Mesodermal cell (in vitro differentiated cells): ENCODE measurements around the gene STN1.

ENCODE experiments used
- H3K27ac ChIP-seq: 2 replicates; pipeline ENCODE4 v1.7.0; 2013; ENCODE audit warnings: mild to moderate bottlenecking, low read depth, low read length, moderate library complexity; ENCODE audit not compliant: severe bottlenecking
- H3K36me3 ChIP-seq: 2 replicates; pipeline ENCODE4 v1.7.1; 2013; ENCODE audit warnings: mild to moderate bottlenecking, low read length, moderate library complexity; ENCODE audit not compliant: control insufficient read depth, insufficient read depth
- H3K4me1 ChIP-seq: one replicate; pipeline ENCODE4 v1.7.1; 2013; ENCODE audit warnings: mild to moderate bottlenecking, low read length; ENCODE audit not compliant: insufficient read depth, control insufficient read depth, poor library complexity, severe bottlenecking
- H3K4me3 ChIP-seq: 2 replicates; pipeline ENCODE4 v1.7.0; 2013; ENCODE audit warnings: low read length, control low read depth, mild to moderate bottlenecking; ENCODE audit not compliant: insufficient read depth, poor library complexity, severe bottlenecking; ENCODE audit errors: extremely low read depth
- H3K9me3 ChIP-seq: 2 replicates; pipeline ENCODE4 v1.7.1; 2013; ENCODE audit warnings: mild to moderate bottlenecking, low read length, moderate library complexity; ENCODE audit not compliant: control insufficient read depth
- WGBS, 2 experiments: methylation state at CpG; one replicate each; pipeline ENCODE4 v1.1.5; 2013; ENCODE audit warnings: missing lambda C conversion rate in 2 of 2; ENCODE audit not compliant: insufficient coverage in 2 of 2; 5-methylcytosine and 5-hydroxymethylcytosine counted together

STN1 gene

DNA sequence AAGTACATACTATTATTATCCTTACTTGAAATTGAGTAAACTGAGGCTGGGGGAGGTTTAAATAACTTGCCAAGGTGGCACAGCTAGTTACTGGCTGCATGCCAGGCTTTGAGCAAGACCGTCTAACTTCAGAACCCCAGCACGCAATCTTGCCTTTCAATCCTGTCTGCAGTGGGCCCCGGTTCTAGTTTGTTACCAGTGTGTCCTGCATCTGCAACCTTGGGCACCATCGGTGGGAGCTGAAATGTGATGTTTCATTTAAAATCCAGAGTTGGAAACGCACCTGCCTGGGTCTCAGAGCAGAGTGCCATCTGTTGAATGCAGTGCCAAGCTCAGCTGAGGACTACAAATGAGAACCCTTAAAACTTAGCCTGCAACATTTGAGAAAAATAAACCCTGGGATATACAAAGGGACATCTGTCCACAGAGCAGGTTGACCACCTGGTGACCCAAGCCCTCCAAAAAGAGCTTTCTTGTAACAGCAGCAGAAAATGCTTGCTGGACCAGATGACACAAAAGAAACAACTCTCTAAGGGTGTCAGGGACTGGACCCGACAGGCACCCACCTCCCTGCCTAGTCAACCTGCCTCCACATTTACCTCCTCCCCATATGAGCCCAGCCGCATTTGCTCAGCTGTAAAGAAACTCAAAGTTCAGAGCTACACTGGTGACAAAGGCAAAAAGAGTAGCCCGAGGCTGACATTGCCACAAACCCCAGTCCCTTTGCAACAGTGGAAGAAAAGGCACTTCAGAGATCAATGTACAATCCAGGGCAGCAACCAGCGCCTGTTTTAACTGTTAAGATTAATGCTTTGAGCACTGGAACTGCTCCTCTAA lies 64.3 kb downstream of the STN1 start:
- WGBS, 2 experiments, result 65% methylated on average over 7 to 9 of the region's 9 CpGs
- Histone ChIP-seq H3K9me3 (no peaks in the 10 kb centered on the region), H3K27ac (no peak overlapping the region), H3K4me3 (peak overlapping the region; percentile 72), H3K36me3 (peaks cover 34% of the 10 kb centered on the region), H3K4me1 (peaks cover 37% of the 10 kb centered on the region)

DNA sequence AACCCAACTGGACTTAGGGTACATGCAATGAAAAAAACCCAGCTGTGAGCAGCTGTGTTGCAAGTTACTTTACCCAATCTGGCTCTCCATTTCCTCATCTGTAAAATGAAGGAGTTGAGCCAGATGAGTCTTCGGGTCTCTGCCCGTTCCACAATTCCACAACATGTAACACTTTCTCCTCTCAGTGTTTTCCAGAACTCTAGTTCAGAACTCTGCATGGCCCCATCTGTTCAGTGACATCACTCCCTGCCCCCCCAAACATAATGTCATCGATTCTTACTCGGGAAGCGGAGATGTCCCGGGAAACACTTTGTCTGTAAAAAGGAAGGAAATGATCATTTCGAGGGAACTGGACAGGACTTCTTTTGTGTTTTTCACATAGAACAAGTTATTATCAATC lies 65.1 kb downstream of the STN1 start:
- no peak overlapping the region for H3K27ac ChIP-seq
- peaks cover 40% of the 10 kb centered on the region for H3K4me1 ChIP-seq
- no peaks in the 10 kb centered on the region for H3K9me3 ChIP-seq
- peaks cover 34% of the 10 kb centered on the region for H3K36me3 ChIP-seq
- WGBS, 2 experiments, result 86 to 100% methylated on average over 2 of the region's 7 CpGs
- peak overlapping the region; percentile 20 for H3K4me3 ChIP-seq

DNA sequence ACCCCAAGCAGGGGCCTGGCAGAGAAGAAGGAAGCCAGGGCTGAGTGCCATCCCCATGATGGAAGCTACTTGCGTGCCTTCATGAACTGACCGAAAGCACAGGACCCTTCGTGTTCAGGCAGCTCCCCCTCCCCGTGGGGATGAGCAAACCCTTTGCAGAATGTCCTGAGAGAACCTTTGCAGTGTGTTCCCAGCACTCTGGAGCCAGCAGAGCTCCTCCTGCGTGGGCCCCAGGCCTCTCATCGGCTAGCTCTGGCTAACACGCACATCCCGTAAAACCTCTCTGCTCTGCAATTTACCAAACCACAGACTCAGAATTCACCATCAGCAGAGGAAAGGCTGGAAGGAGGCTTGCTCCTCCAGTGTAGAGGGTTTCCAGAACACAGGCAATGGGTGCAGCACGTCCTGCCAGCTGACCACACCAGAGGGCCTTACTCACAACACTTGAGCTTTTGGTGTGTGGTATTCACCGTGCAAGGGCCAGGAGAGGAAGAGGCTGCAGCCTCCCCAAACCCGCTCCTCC lies 65.7 kb downstream of the STN1 start:
- peak overlapping the region; percentile 20 for H3K4me3 ChIP-seq

GRCh38 chr10:103851261-103851660 lies 66.7 kb downstream of the STN1 start:
- WGBS, 2 experiments, result 91 to 97% methylated on average over 3 to 4 of the region's 4 CpGs
- H3K36me3 ChIP-seq, result peaks cover 34% of the 10 kb centered on the region
- H3K4me1 ChIP-seq, result peaks cover 46% of the 10 kb centered on the region
- no peaks in the 10 kb centered on the region for H3K9me3 ChIP-seq
- no peak overlapping the region for H3K4me3 ChIP-seq
- no peak overlapping the region for H3K27ac ChIP-seq

More for the DNA sequence above, 65.7 kb downstream of the STN1 start:
- 77 to 82% methylated on average over 6 of the region's 11 CpGs for WGBS, 2 experiments
- H3K9me3 ChIP-seq, result no peaks in the 10 kb centered on the region
- no peak overlapping the region for H3K27ac ChIP-seq
- peaks cover 34% of the 10 kb centered on the region for H3K36me3 ChIP-seq
- peaks cover 41% of the 10 kb centered on the region for H3K4me1 ChIP-seq

GRCh38 chr10:103850572-103850895 lies 67.5 kb downstream of the STN1 start:
- H3K4me3 ChIP-seq, result no peak overlapping the region
- H3K9me3 ChIP-seq, result no peaks in the 10 kb centered on the region
- peaks cover 36% of the 10 kb centered on the region for H3K36me3 ChIP-seq
- H3K27ac ChIP-seq, result no peak overlapping the region
- H3K4me1 ChIP-seq, result peaks cover 53% of the 10 kb centered on the region
- WGBS, 2 experiments, result 88 to 100% methylated on average over 2 of the region's 3 CpGs

DNA sequence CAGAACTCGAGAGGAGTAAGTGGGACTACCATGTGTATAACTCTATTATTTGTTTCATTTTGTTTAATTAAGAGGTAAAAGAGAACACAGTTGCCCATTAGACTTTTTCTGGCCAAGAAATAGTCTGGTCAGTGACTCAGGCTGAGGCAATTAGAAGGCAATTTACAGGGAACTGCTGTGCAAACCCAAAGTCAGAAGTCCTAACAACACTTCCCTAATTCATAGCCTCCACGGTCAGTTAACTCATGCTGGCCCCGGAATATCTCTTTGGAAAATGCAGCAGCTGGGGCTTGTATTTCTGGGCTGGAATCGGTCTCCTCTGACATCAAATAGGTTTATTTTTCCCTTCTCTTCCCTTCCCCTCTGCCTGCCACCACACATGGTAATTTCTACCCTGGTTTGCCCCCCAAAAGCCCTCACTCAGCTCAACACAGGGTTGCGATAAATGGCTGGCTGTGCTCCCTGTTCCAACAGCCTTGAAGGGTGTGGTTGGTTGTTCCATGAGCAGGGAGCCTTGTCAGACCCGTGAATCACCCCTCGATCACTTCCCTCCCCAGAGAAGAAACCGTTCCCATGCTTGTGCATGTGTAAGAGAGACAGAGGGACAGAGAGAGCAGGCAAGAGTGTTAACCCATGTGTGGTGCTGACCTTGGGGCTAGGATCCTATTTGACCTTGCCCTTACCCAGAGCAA lies 68.0 kb downstream of the STN1 start:
- peaks cover 37% of the 10 kb centered on the region for H3K36me3 ChIP-seq
- H3K4me1 ChIP-seq, result peaks cover 53% of the 10 kb centered on the region
- no peaks in the 10 kb centered on the region for H3K9me3 ChIP-seq
- no peak overlapping the region for H3K27ac ChIP-seq
- 71 to 79% methylated on average over 3 of the region's 8 CpGs for WGBS, 2 experiments
- H3K4me3 ChIP-seq, result no peak overlapping the region

DNA sequence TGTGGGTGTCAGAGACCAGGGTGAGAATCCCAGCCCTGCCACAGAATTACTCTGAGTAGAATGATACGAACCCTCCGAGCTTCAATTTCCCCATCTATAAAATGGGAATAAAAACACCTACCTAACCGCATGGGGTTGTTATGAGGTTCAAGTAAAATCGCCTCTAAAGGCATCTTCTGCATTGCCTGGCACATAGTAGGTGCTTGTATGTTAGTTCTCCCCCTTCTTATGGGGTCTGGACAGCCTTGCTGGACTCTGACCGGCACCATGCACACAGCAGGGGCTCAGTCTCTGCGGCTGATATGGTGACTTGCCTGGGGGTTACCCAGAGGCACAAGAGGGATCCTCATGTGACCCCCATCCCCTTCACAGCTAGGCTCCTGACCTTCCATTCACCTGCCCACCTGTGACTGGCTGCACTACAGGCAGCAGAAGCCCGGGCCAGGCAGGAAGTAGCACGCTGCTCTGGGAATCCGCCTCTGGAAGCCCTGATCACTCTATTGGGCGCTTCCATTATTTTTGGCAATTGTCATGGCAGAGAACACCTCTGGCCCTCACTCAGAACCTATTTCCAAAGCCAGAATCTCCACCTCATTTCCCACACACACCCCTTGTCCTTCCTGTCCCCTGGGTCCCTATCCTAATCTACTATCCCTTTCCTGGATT lies 68.6 kb downstream of the STN1 start:
- Histone ChIP-seq H3K4me1 (peaks cover 55% of the 10 kb centered on the region), H3K27ac (no peak overlapping the region), H3K9me3 (no peaks in the 10 kb centered on the region), H3K36me3 (peaks cover 37% of the 10 kb centered on the region), H3K4me3 (no peak overlapping the region)
- 89 to 90% methylated on average over 5 to 6 of the region's 10 CpGs for WGBS, 2 experiments

DNA sequence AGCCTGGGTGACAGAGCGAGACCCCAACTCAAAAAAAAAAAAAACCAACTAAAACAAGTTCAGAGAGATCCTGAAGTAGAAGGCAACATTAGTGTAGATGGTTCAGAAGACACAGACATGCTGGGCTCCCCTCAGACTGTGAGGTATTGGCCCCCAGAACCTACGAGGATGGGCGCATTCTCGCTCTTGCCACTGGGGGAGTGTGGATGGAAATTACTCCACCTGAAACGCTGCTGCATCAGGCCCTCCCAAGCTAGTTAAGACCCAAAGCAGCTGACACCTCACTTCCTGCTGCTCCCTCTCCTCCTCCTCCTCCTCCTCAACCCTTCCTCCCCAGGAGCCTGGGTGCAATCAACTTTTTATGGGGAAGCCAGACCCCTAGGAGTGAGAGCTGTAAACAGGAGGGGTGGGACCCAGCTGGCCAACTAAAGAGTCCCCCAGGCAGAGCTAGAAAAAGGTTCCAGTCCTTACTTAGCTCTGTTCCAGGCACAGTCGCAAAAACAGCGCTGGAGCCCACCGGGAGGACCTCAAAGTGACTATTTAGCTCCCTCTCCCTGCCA lies 70.0 kb downstream of the STN1 start:
- 62 to 63% methylated on average over 3 to 6 of the region's 8 CpGs for WGBS, 2 experiments
- Histone ChIP-seq H3K27ac (peak overlapping the region; percentile 31), H3K4me1 (peaks cover 55% of the 10 kb centered on the region), H3K4me3 (no peak overlapping the region), H3K36me3 (peaks cover 29% of the 10 kb centered on the region), H3K9me3 (no peaks in the 10 kb centered on the region)

DNA sequence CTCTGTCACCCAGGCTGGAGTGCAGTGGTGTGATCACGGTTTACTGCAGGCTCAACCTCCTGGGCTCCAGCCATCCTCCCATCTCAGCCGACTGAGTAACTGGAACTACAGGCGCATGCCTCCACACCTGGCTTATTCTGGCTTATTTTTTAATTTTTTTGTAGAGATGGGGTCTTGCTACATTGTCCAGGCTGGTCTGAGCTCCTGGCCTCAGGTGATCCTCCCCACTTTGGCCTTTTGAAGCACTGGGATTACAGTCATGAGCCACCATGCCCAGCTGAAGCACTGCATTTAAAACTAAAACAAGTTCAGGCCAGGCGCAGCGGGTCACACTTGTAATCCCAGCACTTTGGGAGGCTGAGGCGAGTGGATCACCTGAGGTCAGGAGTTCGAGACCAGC lies 70.6 kb downstream of the STN1 start:
- Histone ChIP-seq H3K36me3 (peaks cover 23% of the 10 kb centered on the region), H3K4me3 (no peak overlapping the region), H3K27ac (no peak overlapping the region), H3K9me3 (no peaks in the 10 kb centered on the region), H3K4me1 (peaks cover 53% of the 10 kb centered on the region)
- 75 to 89% methylated on average over 1 to 4 of the region's 7 CpGs for WGBS, 2 experiments

DNA sequence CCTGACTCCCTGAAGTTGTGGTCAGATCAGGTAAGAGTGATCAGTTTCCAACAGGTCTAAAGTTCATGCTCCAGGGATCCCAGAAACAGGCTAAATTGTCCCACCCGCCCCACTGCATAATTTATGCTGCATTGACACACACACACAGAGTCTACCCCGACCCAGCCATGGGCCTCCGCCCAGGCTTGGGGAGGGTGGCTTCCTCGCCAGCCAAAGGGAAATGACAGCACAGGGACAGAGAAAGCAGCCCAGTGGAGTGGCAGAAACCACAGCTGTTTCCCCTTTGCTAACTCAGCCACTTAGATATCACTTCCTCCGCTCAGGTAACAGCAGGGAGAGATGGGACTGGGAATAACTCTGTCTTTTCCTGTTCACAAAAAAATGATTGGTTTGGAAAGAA lies 72.0 kb downstream of the STN1 start:
- H3K4me1 ChIP-seq, result peaks cover 49% of the 10 kb centered on the region
- no peak overlapping the region for H3K4me3 ChIP-seq
- no peak overlapping the region for H3K27ac ChIP-seq
- peaks cover 16% of the 10 kb centered on the region for H3K36me3 ChIP-seq
- 60 to 77% methylated on average over 2 to 3 of the region's 5 CpGs for WGBS, 2 experiments
- H3K9me3 ChIP-seq, result no peaks in the 10 kb centered on the region
